GM23338 (cell line): ENCODE results near the gene ANAPC4.

Source experiments
- CREB1 ChIP-seq: fragments of 250-450 bp; sonication (Bioruptor Pico); IDR thresholded peaks from 2 replicates; pipeline ENCODE4 v1.5.0; 2020; ENCODE audit warnings: low read depth, mild to moderate bottlenecking, moderate library complexity
- CTCF ChIP-seq, 2 experiments: fragments of 200-600 bp in 1 of 2; sonication (generic) in 1 of 2; conservative IDR thresholded peaks; 2 replicates each; pipeline versions ENCODE4 v1.5.1 to v1.6.1; 2016 to 2017; ENCODE audit warnings: antibody characterized with exemption in 2 of 2, low read depth in 2 of 2, mild to moderate bottlenecking in 2 of 2, moderate library complexity in 1 of 2
- EZH2phosphoT487 ChIP-seq: fragments of 200-600 bp; sonication (generic); IDR thresholded peaks from one replicate; pipeline ENCODE4 v1.8.1; 2018; ENCODE audit warnings: antibody characterized with exemption; ENCODE audit not compliant: unreplicated experiment
- ZNF114 ChIP-seq: fragments of 250-450 bp; sonication (Bioruptor Pico); IDR thresholded peaks from 2 replicates; pipeline ENCODE4 v1.5.0; 2020; ENCODE audit warnings: mild to moderate bottlenecking, moderate library complexity

- TF ChIP-seq CTCF (conservative IDR thresholded peaks at IDR 0.05; ENCODE audit: low read depth in 2 of 2) (no peak), EZH2phosphoT487 (no peak), CREB1 (CRISPR knock-in tag) (no peak), ZNF114 (CRISPR knock-in tag) (no peak)
These were observed 9.2 kb upstream of the ANAPC4 start for GRCh38 chr4:25367877-25368276.
